Measurements from ENCODE around the gene TAF3.

GRCh38 chr10:7960108-7960507 lies 141.8 kb downstream of the TAF3 start:
- no peak for TF ChIP-seq POLR2AphosphoS5 (IDR thresholded peaks at IDR 0.05; ENCODE audit: low read depth, low read length)
- TF ChIP-seq CTCF (IDR thresholded peaks at IDR 0.05) = no peak
- TF ChIP-seq RAD21 (IDR thresholded peaks at IDR 0.05; ENCODE audit: low read length) = no peak
- TF ChIP-seq, protein P1, sequence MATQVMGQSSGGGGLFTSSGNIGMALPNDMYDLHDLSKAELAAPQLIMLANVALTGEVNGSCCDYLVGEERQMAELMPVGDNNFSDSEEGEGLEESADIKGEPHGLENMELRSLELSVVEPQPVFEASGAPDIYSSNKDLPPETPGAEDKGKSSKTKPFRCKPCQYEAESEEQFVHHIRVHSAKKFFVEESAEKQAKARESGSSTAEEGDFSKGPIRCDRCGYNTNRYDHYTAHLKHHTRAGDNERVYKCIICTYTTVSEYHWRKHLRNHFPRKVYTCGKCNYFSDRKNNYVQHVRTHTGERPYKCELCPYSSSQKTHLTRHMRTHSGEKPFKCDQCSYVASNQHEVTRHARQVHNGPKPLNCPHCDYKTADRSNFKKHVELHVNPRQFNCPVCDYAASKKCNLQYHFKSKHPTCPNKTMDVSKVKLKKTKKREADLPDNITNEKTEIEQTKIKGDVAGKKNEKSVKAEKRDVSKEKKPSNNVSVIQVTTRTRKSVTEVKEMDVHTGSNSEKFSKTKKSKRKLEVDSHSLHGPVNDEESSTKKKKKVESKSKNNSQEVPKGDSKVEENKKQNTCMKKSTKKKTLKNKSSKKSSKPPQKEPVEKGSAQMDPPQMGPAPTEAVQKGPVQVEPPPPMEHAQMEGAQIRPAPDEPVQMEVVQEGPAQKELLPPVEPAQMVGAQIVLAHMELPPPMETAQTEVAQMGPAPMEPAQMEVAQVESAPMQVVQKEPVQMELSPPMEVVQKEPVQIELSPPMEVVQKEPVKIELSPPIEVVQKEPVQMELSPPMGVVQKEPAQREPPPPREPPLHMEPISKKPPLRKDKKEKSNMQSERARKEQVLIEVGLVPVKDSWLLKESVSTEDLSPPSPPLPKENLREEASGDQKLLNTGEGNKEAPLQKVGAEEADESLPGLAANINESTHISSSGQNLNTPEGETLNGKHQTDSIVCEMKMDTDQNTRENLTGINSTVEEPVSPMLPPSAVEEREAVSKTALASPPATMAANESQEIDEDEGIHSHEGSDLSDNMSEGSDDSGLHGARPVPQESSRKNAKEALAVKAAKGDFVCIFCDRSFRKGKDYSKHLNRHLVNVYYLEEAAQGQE (IDR thresholded peaks at IDR 0.05; ENCODE audit: low read depth, low read length) = no peak
- TF ChIP-seq, protein P2, sequence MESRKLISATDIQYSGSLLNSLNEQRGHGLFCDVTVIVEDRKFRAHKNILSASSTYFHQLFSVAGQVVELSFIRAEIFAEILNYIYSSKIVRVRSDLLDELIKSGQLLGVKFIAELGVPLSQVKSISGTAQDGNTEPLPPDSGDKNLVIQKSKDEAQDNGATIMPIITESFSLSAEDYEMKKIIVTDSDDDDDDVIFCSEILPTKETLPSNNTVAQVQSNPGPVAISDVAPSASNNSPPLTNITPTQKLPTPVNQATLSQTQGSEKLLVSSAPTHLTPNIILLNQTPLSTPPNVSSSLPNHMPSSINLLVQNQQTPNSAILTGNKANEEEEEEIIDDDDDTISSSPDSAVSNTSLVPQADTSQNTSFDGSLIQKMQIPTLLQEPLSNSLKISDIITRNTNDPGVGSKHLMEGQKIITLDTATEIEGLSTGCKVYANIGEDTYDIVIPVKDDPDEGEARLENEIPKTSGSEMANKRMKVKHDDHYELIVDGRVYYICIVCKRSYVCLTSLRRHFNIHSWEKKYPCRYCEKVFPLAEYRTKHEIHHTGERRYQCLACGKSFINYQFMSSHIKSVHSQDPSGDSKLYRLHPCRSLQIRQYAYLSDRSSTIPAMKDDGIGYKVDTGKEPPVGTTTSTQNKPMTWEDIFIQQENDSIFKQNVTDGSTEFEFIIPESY (IDR thresholded peaks at IDR 0.05; ENCODE audit: borderline replicate concordance, low read depth) = no peak
- TF ChIP-seq YY1 (IDR thresholded peaks at IDR 0.05; ENCODE audit: low read depth) = no peak
- no peak for TF ChIP-seq EZH2phosphoT487 (IDR thresholded peaks at IDR 0.05; ENCODE audit: borderline replicate concordance, low read depth)
- TF ChIP-seq PBX3 (IDR thresholded peaks at IDR 0.05) = no peak
- TF ChIP-seq ELF1 (IDR thresholded peaks at IDR 0.05) = no peak
